ENCODE measurements around the gene SMIM35. TPM values are rescaled to one million over a fixed set of nuclear protein-coding genes. Genes with fewer than 3 reads are reported as not detected.

The SMIM35 gene
- polyA plus RNA-seq, 1 donor from 2014 or later: 0.38 TPM

DNA sequence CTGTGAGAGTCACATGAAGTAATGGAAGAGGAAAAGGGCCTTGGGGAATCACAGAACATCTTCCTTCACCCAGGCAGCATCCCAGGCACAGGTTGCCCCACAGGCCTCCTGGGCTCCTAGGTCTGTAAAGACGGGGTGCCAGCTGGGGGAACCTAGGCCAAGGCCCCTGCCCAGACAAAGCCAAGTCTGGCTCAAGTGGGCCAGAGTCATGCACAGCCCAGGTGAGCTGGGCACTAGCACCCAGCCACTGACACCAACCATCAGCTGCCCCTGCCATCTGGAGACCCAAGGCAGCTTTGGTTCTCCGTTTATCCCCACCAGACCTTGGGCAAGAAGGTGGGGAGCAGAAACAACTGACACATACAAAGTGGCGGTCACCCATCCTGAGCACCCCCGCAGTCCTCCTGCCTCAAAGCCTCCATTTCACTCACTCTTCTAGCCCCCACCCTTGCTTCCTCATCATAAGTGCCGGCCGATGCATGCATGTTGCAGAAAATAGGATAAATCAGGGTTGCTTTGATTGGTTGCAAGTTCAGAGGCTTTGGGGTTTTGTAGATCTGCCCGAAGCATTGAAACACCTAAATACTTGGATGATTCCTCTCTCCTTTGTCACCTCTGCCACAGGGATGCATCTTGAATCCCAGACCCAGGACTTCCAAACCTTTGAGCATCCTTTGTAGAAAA lies 36.4 kb downstream of the SMIM35 start:
- H3K36me3 Mint-ChIP-seq: peaks cover 2% of the 10 kb centered on the region
- H3K27ac Mint-ChIP-seq: peak overlapping the region in 1 of 3 donors; percentile 76
- no peaks in the 10 kb centered on the region for H3K27me3 Mint-ChIP-seq
- H3K4me3 Mint-ChIP-seq: peak overlapping the region in 1 of 4 donors; percentile 33
- H3K9me3 Mint-ChIP-seq: no peaks in the 10 kb centered on the region
- peaks cover 19 to 43% (median 27%) of the 10 kb centered on the region in 3 donors for H3K4me1 Mint-ChIP-seq

DNA sequence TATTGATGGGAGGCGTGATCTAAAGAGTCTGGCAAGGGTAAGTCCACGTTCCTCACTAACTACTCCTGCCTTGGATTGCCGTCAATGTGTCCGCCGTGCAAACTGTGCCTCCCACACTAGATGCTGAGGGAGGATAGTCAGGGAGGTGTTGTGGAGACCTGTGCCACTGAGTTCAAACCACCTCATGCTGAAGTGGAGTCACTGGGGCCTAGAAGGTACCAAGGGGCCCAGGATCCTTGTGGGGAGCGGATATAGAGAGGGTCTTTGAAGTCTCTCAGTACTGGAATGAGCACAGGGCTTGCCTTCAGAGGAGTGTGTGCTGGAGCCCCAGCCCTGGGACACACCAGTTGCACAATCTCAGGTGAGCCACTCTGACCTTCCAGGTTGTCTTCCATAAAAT lies 37.0 kb downstream of the SMIM35 start:
- Mint-ChIP-seq H3K27ac (peak overlapping the region in 1 of 3 donors; percentile 76), H3K4me3 (no peak overlapping the region), H3K9me3 (no peaks in the 10 kb centered on the region), H3K36me3 (peaks cover 2% of the 10 kb centered on the region), H3K27me3 (no peaks in the 10 kb centered on the region), H3K4me1 (peaks cover 22 to 44% (median 28%) of the 10 kb centered on the region in 3 donors)

DNA sequence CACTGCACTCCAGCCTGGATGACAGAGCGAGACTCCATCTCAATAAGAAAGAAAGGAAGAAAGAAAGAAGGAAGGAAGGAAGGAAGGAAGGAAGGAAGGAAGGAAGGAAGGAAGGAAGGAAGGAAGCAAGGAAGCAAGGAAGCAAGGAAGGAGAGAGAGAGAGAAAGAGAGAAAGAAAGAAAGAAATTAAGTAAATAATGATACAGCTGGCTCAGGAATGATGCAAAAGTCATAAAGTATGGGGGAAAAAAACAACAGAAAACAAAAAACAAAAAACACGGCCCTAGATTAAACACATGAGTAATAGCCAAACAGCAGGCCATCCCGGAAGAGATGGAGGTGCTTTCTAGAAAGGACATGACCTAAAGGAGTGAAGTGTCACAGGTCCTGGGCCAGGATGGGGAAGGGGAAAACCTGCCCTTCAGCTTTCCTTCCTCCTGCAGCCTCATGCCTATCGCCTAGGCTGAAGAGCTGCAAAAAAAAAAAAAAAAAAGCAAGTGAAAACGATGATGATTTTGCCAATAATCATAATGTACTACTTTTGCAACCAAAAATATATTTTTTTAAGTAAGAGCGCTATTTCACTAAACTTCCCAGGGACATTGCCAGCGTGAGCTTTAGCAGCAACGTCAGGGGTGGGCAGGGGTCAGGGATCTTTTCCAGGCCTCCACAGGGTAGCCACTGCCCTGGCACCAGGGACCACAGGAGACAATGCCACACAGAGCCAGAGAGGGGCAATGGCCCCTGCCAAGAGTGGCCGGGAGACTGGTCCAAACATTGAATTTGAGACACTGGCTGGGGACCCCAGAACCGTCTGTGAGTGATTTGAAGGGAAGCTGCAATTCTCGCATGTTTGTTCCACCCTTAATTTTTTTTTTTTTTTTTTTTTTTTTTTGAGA lies 38.0 kb downstream of the SMIM35 start:
- peaks cover 24 to 48% (median 29%) of the 10 kb centered on the region in 3 donors for H3K4me1 Mint-ChIP-seq
- no peaks in the 10 kb centered on the region for H3K9me3 Mint-ChIP-seq
- H3K27me3 Mint-ChIP-seq: no peaks in the 10 kb centered on the region

DNA sequence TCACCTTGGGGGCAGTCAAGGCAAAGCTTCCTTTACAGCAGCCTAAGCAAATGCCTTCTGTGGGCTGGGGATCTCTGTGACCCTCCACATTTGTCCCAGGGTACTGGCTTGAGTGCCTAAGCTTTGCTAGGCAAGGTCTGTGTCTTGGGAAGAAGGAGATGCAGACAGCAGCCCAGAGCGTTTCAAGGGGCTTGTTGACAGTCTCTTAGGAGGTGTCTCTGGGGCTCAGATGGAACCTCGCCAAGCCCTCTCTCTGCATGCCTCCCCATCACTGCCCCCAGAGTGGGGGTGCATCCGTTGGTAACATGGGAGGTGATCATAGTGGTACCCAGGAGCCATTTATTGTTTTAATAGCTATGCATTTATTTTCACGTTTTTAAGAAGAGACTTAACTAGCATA lies 39.0 kb downstream of the SMIM35 start:
- H3K4me1 Mint-ChIP-seq: peaks cover 19 to 45% (median 29%) of the 10 kb centered on the region in 3 donors
- H3K36me3 Mint-ChIP-seq: peaks cover 2% of the 10 kb centered on the region
- H3K27ac Mint-ChIP-seq: no peak overlapping the region
- H3K9me3 Mint-ChIP-seq: no peaks in the 10 kb centered on the region
- no peaks in the 10 kb centered on the region for H3K27me3 Mint-ChIP-seq
- H3K4me3 Mint-ChIP-seq: no peak overlapping the region

More for the DNA sequence above, 38.0 kb downstream of the SMIM35 start:
- H3K36me3 Mint-ChIP-seq: peaks cover 2% of the 10 kb centered on the region
- no peak overlapping the region for H3K27ac Mint-ChIP-seq
- H3K4me3 Mint-ChIP-seq: no peak overlapping the region

DNA sequence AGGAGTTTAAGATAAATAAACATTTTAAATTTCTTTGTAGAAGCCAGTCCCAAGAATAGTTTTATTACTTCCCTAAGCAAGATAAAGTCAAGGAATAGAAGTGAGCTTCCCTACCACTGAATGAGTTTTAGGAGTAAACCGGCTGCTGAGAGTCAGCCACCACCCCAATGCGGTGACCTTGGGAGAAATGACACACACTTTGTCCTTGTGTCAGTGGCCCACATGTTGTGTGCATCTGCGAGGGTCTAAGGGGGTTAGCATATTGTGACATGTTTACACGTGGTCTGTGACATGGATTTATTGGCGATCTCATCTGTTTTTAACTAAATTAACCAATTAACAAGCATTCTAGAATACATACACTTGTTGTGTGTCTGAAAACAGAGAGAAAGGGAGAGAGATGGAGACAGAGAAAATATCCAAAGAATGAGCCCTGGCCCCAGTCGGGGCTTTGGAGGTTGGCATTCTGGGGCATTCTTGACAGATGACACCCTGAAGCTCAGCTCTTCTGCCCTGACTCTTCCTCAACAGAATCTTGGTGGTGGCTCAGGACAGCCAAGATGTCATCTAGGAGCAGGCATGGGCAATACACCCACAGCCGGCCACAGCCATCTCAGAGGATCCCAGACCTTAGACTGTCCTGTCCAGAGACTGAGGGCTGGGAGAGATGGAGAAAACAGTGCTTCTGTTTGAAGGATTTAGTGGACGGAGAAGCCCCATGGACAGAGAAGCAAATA lies 39.6 kb downstream of the SMIM35 start:
- peaks cover 19 to 42% (median 28%) of the 10 kb centered on the region in 3 donors for H3K4me1 Mint-ChIP-seq
- H3K36me3 Mint-ChIP-seq: peaks cover 3% of the 10 kb centered on the region
- H3K27ac Mint-ChIP-seq: no peak overlapping the region
- no peaks in the 10 kb centered on the region for H3K27me3 Mint-ChIP-seq
- H3K4me3 Mint-ChIP-seq: no peak overlapping the region
- H3K9me3 Mint-ChIP-seq: no peaks in the 10 kb centered on the region

DNA sequence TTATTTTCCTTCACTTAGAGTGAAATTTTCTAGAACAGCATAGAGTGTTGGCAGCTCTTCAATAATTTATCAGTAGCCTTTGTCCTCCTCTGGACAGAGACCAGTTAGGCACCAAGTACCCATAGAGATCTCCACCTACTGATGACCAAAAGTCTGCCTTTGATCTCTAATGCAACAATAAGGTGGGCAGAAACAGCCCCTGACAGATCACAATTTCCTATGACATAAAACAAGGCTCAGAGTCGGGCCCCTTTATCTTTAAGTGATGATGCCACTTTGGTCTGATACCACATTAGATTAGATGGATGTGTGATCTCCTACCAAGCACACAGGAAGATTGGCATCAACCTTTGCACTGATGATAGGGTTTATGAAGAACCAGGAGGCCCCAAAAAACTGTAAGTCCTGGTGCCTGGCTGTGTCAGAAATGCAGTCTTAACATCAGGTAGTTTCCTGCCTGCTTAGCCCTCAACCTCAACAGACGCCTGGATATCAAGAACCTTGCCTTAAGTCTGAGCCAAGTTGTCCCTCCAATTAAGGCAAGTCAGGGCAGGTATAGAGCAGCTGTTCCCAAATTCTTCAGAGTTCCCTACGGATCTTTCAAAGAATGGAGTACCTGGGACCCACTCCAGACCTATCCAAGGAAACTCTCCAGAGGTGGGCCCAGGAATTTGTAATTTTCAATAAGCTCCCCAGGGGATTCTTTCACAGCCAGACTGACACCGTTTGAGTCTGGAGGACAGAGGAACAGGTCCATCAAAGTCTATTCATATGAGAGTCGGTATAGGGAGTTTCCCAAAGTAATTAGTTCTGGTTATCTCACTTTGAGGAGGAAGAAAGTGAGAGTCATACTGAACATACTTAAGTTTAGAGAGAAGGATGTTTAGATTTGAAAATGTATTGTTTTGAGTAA lies 40.5 kb downstream of the SMIM35 start:
- Mint-ChIP-seq H3K27ac (peak overlapping the region in 1 of 3 donors; percentile 46), H3K4me1 (peaks cover 12 to 34% (median 20%) of the 10 kb centered on the region in 3 donors), H3K27me3 (no peaks in the 10 kb centered on the region), H3K36me3 (peaks cover 3% of the 10 kb centered on the region), H3K9me3 (no peaks in the 10 kb centered on the region), H3K4me3 (no peak overlapping the region)

DNA sequence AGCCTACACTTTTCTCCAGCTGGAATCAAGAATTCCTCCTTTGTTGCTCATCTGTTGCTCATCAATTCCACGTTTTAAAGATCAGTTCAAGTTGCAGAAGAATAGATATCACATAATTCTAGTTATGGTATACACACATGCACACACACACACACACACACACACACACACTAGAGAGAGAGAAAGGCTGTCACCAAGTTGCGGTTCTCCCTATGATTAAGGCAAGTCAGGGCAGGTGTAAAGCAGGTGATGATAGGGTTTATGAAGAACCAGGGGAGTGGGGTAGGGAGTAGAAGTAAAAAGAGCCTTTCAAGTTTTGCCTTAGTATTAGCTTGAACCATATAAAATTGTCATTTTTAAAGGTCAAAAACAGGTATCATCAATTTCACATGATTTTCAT lies 41.6 kb downstream of the SMIM35 start:
- H3K27me3 Mint-ChIP-seq: no peaks in the 10 kb centered on the region
- peaks cover 11 to 26% (median 13%) of the 10 kb centered on the region in 3 donors for H3K4me1 Mint-ChIP-seq
- H3K27ac Mint-ChIP-seq: no peak overlapping the region
- no peak overlapping the region for H3K4me3 Mint-ChIP-seq
- no peaks in the 10 kb centered on the region for H3K9me3 Mint-ChIP-seq
- peaks cover 3% of the 10 kb centered on the region for H3K36me3 Mint-ChIP-seq

DNA sequence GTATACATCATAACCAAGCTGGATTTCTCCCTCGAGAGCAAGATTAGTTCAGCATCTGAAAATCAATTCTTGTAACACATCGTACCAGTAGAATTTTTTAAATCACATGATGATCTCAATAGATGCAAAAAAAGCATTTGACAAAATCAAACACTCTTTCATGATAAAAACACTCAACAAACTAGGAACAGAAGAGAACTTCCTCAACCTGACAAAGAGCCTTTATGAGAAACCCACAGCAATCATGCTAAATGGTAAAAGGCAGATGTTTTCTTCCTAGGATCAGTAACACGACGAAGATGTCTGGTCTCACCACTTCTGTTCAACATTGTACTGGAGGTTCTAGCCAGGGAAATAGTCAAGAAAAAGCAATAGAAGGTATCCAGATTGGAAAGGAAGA lies 44.0 kb downstream of the SMIM35 start:
- peaks cover 3% of the 10 kb centered on the region for H3K36me3 Mint-ChIP-seq
- H3K4me3 Mint-ChIP-seq: no peak overlapping the region
- H3K4me1 Mint-ChIP-seq: peaks cover 11 to 16% (median 13%) of the 10 kb centered on the region in 3 donors
- no peaks in the 10 kb centered on the region for H3K27me3 Mint-ChIP-seq
- H3K9me3 Mint-ChIP-seq: no peaks in the 10 kb centered on the region
- peak overlapping the region in 1 of 3 donors; percentile 59 for H3K27ac Mint-ChIP-seq

DNA sequence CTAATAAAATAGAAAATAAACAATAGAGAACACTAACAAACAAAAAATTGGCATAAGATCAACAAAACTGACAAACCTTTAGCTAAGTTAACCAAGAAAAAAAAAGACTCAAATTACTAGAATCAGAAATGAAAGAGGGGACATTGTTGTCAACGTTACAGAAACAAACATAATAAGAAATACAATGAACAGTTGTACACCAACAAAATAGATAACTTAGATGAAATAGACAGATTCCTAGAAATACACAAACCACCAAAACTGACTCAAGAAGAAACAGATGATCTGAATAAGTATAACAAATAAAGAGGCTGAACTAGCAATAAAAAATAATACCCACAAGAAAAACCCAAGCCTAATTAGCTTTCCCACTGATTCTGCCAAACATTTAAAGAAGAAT lies 44.6 kb downstream of the SMIM35 start:
- Mint-ChIP-seq H3K4me1 (peaks cover 11 to 16% (median 13%) of the 10 kb centered on the region in 3 donors), H3K27me3 (no peaks in the 10 kb centered on the region), H3K4me3 (no peak overlapping the region), H3K9me3 (no peaks in the 10 kb centered on the region), H3K27ac (peak overlapping the region in 2 of 3 donors; percentile 2 to 47), H3K36me3 (peaks cover 3% of the 10 kb centered on the region)

DNA sequence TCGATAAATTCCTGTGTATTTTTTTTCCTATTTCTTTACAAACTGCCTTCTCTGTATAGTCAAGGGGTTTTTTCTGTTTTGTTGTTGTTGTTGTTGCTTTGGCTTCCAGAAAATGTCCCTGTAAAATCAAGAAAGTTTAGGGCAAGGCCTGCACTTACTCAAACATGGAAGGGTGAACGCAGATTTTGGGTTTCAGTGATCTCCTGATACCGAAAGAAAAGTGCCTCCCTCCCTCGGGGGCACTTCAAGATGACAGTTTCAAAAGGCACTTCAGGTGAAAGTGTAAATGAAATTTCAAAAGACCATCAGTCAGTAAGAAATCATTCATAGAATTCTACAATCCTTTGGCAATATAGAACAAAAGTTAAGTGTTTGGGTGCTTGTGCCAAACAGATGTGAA lies 53.3 kb downstream of the SMIM35 start:
- Mint-ChIP-seq H3K27ac (no peak overlapping the region), H3K27me3 (no peaks in the 10 kb centered on the region), H3K4me3 (no peak overlapping the region), H3K4me1 (peaks cover 4 to 8% (median 7%) of the 10 kb centered on the region in 3 donors), H3K36me3 (no peaks in the 10 kb centered on the region), H3K9me3 (no peaks in the 10 kb centered on the region)

DNA sequence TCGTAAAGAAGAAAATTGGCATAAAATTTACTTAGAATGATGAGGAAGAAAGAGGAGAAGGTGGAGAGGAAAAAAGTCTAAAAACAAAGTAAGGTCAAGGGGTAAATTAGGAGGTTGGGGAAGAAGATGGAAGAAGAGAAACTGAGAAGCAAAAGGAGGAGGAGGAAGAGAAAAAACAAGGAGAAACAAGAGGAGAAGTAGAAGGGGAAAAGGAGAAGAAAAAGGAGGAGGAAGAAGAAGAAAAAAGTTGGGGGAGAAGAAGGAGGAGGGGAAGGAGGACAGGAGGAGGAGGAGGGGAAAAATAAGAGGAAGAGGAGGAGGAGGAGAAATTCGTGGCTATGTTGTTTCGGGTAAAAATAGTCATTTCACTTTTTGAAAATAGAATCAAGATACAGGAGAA lies 58.1 kb downstream of the SMIM35 start:
- peaks cover 1% of the 10 kb centered on the region for H3K36me3 Mint-ChIP-seq
- no peak overlapping the region for H3K4me3 Mint-ChIP-seq
- no peaks in the 10 kb centered on the region for H3K9me3 Mint-ChIP-seq
- H3K27ac Mint-ChIP-seq: no peak overlapping the region
- peaks cover 11 to 16% (median 16%) of the 10 kb centered on the region in 3 donors for H3K4me1 Mint-ChIP-seq
- H3K27me3 Mint-ChIP-seq: no peaks in the 10 kb centered on the region

DNA sequence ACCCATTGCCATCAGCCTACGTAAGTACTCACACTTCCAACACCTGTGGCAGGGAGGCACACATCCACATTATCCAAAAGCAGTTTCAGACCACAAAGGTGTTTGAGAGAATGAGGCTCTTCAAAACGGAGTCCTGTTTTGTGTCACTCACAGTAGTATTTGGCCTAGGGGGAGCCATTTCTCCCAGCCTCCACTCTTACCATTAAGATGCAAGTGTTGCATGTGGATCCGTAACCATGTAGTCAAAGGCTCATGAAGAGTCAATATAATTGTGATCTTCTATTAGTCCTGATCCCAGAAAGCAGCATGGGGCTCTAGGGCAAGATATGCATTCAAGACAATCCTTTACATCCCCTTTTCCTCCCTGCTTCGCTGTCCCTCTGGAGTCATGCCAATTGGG lies 59.1 kb downstream of the SMIM35 start:
- Mint-ChIP-seq H3K27me3 (no peaks in the 10 kb centered on the region), H3K36me3 (peaks cover 1% of the 10 kb centered on the region), H3K27ac (no peak overlapping the region), H3K4me1 (peaks cover 10 to 12% (median 11%) of the 10 kb centered on the region in 3 donors), H3K9me3 (no peaks in the 10 kb centered on the region), H3K4me3 (no peak overlapping the region)

DNA sequence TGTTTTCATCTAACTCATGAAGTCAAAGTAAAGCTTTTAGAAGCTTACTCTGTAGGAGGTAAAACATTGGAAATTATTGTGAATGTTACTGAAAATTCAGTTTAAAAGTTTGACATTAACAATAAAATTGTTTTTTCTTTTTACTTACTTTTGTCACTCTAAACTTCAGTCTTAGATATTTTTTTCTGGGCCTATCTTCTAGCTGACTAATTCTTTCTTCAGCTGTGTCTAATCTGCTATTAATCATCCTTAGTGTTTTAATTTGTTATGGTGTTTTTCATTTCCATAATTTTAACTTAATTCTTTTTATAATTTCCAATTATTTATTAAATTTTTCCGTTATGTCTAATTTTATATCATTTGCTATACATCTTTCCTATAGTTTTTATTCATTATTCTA lies 65.6 kb downstream of the SMIM35 start:
- H3K9me3 Mint-ChIP-seq: peaks cover 6 to 21% (median 11%) of the 10 kb centered on the region in 3 donors
- H3K4me1 Mint-ChIP-seq: peaks cover 10 to 18% (median 10%) of the 10 kb centered on the region in 3 donors
- no peak overlapping the region for H3K4me3 Mint-ChIP-seq
- H3K27me3 Mint-ChIP-seq: no peaks in the 10 kb centered on the region
- H3K27ac Mint-ChIP-seq: no peak overlapping the region
- H3K36me3 Mint-ChIP-seq: peaks cover 16% of the 10 kb centered on the region

DNA sequence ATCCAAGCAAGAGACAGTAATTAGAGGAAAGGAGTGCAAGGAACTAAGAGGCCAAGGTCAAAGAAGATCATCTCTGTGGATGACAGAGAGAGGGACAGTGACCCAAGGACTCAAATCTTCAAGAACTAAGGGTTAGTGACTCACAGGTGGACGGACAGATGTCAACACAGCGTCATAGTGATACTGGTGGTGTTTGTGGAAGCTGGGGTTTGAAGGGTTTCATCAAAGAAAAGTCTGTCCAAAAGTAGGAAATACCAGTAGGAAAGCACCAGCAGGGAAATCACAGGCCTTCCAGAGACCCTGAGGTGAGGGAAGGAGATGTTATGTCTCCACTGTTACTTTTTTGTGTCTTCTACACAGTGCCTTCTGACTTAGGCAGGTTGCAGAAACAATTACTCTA lies 68.4 kb downstream of the SMIM35 start:
- Mint-ChIP-seq H3K4me1 (peaks cover 20 to 29% (median 21%) of the 10 kb centered on the region in 3 donors), H3K27ac (peak overlapping the region in 1 of 3 donors; percentile 0), H3K4me3 (peak overlapping the region in 1 of 4 donors; percentile 55), H3K27me3 (no peaks in the 10 kb centered on the region), H3K36me3 (peaks cover 16% of the 10 kb centered on the region), H3K9me3 (peaks cover 6 to 21% (median 11%) of the 10 kb centered on the region in 3 donors)

All from IgD-negative memory B cell (primary cell).